HG03175 (cell line): Measurements from ENCODE around the gene NPDC1.

Experiments used
- ATAC-seq: cut with Tn5 transposase; IDR thresholded peaks from one replicate; pipeline ENCODE4 v1.9.1; 2021; ENCODE audit warnings: mild to moderate bottlenecking, moderate library complexity; ENCODE audit not compliant: unreplicated experiment

The NPDC1 gene

GRCh38 chr9:137057545-137057944 lies 11.6 kb upstream of the NPDC1 start:
- no peak for ATAC-seq

DNA sequence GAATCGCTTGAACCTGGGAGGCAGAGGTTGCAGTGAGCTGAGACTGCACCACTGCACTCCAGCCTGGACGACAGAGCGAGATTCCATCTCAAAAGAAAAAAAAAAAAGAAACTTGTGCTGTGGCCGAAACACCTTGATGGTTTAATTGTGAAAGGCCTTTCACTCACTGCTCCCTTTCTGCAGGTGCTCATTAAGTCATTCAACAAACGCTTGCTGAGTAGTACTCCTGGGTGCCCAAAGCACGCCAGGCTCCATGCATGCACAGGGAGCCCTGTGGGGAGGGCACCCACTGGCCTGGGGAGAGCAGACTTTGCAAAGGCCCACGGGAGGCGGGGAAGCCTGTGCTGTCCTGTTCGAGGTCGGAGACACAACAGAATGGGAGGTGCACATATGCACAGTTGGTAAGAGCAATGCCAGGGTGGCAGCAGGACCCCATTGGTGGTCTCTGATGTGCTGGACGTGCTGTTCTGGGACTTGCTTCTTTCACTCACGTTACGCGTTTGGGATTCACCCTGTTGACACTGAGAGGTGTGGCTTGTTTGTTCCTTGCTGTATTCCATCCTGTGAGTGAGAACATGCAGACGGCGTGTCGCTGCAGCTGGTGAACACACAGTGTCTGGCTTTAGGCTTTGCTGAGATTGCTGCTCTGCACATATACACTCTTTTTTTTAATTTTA lies 10.9 kb upstream of the NPDC1 start:
- no peak for ATAC-seq

GRCh38 chr9:137055385-137056364 lies 9.7 kb upstream of the NPDC1 start:
- ATAC-seq: no peak

DNA sequence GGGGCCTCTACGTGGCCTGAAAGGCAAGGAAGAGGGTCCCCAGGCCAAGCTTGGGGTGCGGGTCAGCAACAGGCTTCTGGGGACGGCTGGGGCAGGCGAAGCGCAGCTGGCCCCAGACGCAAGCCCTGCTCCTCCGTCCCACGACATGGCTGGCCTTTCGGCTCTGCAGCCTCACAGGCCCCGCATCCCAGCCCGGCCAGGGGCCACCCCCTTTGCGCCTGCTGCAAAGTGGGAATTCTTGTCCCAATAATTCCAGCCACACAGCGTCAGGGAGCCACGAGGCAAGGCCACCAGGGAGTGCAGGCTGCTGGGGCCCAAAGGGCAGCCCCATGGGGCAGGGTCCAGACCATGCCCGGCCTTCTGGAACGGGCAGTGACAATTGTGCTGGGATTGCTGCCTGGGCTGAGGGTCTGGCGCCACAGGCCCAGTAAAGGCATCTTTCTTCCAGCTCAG lies 9.0 kb upstream of the NPDC1 start:
- ATAC-seq: no peak

DNA sequence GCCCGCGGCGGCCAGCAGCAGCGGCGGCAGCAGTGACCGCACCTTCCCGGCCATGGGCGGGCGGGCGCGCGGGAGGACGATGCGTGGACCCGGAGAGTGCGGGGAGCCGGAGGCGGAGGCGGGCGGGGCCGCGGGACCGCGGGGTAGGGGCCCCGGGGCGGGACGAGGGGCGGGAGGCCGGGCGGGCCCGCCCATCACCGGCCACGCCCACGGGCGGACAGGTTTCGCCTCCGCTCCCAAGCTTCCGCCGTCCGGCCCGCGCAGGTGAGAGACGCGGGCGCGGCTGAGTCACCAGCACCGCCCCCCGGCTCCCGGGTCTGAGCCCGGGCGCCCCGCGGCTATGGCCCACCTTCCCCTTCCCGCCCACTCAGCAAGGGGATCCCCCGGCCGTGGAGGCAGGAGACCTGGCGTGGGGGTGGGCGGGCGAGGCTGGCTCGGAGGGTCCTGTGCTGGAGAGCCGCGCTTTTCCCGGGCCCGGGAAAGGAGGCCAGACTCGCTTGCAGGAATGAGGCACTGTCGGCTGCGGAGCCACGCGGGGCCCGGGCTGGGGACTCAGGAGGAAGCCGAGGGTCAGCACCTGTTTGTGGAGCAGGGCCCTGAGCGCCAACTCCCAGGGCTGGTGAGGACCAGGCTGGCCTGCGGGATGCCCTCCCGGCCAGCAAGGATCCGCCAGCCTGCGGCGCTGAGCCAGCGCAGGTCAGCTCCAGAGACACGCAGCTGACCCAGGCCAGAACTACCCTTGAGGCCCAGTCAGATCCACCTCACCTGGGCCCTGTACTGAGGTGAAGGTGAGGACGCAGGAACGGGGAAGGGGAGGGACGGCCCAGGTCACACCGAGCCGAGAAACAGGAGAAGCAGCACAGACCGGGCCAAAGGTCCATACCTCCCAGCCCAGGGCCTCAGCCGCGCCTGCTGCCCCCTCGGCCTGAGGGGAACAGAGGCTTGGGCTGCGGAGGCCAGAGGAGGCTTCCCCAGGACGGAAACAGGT lies 8.3 kb upstream of the NPDC1 start, which contains the start of gene ENTPD2:
TSS of gene ENTPD2 (minus strand) at position 118 of the 988 bp plus-strand sequence. CDS start at position 54, 64 bp downstream.
- no peak for ATAC-seq

DNA sequence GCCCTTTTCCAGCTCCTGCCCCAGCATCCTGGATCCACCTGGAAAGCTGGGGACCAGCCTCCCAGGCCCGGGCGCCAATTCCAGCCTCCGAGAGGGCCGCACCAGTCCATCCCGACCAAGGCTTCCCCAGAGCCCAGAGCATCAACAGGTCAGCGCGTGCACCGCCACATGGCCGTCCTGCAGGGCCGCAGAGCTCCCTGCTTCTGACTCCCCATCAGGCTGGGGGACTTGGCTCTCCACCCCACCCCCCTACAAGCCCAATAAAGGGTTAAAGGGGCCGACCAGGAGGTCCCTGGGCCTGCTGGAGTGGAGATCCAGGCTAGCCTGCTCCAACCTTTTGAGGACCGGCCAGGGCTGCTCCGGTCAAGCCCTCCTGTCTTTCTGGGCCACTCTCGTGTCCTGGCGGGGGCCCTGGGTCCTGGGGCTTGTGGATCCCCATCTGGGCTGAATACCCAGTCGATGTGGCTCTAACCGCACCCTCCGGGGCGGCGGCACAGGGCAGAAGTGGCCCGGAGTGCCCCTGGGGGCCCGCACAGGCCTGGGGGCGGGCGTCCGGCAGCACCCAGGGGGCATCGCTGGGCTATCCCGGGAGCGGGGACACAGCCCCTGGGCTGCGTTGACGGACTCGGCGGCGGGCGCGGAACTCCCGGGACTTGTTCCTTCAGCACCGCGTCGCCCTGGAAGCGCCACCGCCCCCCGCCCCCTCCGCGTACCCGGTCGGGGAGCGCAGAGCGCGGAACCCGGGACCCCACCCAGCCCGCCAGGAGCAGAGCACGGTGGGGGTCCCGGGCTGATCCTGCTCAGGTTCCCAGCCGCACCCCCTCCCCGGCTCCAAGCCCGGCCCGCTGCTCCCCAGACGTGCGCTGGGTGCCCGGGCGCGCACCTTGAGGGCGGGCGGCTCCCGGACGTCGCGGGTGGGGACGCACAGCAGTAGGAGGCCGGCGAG lies 7.3 kb upstream of the NPDC1 start:
- no peak for ATAC-seq

- ATAC-seq: no peak
Observed at GRCh38 chr9:137052293-137052692, 6.3 kb upstream of the NPDC1 start.

- ATAC-seq: no peak
Observed at GRCh38 chr9:137051145-137051724, 5.3 kb upstream of the NPDC1 start.

GRCh38 chr9:137050570-137050969 lies 4.6 kb upstream of the NPDC1 start:
- no peak for ATAC-seq

DNA sequence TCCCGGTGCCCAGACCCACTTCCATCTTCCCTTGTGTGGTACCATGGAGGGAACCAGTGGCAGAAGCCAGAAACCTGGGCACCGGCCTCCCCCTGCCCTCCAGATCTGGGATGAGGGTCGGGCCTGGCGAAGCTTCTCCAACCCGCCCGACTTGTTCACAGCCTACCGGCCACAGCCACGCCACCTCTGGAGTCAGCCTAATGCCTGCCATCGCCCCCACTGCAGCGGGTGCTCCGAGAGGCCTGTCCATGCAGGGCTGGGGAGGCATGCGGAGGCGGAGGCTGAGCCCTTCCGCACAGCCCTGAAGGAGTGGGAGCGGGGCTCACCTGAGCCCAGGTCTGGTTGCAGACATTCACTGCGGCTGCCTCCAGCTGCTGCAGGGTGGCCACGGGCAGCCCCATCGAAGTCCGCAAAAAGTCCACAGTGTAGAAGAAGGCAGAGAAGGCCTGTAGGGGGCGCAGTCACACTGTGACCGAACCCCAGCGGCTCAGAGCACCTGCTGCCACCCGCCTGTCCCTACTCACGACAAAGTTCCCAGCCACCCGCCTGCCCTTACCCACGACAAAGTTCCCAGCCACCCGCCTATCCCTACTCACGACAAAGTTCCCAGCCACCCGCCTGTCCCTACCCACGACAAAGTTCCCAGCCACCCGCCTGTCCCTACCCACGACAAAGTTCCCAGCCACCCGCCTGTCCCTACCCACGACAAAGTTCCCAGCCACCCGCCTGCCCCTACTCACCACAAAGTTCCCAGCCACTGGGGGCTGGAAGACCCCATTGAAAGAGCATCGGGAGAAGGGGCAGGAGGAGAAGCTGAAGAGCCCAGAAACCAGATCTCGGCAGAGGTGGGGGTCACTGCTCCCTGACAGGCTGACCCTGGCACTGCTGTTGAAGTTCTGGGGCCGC lies 3.8 kb upstream of the NPDC1 start:
- no peak for ATAC-seq

DNA sequence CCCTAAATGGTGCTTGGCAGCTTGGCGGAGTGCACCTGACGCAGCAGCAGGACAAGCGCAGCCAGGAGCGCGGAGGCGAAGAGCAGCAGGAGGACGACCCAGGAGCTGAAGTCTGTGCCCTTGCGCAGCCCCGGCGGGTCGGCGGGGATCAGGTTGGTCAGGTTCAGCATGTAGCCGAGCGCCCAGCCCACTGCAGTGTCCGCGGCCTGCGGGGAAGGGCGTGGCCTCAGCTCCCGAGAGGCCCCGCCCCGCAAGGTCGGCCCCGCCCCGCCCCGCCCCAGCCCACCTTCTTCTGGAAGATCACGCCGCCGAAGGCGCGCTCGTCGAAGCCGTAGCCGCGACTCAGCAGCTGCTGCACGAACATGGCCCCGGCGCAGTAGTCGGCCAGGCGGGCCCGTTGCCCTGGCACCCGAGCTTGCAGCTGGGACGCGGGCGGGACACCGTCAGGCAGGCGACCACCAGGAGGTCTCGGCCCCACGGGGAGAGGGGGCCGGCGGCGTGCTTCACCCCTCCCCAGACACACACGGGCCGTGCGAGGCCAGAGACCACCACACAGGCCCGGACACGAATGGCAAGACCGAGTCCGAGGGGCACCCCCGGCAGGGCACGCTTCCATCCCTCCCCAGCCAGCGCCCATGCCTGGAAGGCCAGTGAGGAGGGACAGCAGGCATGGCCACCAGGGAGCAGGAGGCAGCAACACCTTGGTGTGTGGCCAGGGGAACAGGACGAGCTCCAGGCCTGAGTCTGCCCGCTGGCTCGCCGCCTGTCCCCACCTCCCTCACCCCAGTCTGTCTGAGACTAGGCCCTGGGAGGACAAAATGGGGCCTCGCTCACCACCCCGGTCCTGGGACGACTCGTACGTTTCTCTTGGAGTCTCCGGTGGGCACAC lies 2.9 kb upstream of the NPDC1 start:
- ATAC-seq: no peak

DNA sequence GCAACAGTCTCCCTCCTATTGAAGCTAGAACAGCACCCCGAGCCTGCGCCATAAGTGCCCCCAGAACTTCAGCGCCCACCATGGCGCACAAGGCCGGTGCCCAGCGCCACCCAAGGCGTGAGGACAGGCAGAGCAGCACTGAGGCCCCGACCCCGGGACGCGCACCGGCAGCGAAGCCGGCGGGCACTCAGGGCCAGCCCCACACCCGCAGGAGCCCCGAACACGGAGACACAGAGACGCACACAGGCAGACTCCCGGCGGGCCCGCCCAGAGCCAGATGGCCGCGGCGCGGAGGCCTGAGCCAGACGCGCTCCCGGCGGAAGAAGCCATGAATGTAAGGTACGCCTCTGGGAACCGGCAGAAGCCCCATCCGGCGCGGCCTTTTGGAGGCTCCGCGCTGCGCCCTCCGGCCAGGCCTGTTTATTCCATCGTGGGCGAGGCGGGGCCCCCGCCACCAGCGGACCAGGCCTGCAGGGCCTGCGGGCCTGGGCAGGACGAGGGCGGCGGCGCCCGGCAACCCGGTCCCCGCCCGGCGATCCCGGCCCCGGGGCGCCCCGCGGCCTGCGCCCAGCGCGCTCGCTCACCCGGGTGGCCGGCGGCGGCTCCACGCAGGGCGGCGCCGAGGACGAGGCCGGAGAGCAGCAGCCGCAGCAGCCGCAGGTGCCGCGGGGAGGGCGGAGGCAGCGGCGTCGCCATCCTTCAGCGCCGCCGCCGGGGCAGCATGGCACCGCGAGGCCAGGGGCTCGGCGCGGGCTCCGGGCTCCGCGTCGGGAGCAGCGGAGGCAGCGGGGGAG lies 486 bp downstream of the NPDC1 start:
- ATAC-seq: no peak

DNA sequence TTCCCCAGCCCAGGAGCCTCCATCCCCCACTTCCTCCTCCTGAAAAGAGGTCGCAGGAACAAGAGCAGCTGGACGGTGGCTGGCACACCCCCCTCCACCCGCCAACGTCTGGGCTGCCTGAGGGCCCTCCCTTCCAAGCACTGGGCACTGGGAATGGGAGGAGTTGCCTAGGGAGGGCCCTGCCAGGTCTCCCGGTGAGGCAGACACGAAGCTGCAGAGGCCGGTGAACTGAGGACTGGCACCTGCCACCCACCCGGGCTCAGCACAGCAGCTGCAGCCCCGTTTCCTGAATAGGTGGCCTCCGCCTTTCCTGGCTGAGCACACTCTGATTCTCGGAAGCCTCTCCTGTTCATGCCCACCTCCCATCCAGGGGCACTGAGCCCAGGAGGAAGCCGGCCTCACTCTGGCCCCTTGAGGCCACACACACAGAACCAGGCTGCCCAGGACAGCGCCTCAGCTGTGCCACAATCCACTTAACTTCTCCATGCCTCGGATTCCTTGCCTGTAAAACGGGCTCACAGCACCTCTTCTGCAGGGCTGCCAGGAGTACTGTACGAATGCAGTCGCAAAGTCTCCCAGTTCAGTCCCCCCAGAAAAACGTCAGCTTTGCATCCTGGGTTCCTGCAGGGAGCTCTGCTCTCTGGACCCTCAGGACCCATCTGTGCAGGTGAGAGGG lies 1.3 kb downstream of the NPDC1 start:
- ATAC-seq: no peak

GRCh38 chr9:137044037-137044436 lies 1.9 kb downstream of the NPDC1 start:
- no peak for ATAC-seq

DNA sequence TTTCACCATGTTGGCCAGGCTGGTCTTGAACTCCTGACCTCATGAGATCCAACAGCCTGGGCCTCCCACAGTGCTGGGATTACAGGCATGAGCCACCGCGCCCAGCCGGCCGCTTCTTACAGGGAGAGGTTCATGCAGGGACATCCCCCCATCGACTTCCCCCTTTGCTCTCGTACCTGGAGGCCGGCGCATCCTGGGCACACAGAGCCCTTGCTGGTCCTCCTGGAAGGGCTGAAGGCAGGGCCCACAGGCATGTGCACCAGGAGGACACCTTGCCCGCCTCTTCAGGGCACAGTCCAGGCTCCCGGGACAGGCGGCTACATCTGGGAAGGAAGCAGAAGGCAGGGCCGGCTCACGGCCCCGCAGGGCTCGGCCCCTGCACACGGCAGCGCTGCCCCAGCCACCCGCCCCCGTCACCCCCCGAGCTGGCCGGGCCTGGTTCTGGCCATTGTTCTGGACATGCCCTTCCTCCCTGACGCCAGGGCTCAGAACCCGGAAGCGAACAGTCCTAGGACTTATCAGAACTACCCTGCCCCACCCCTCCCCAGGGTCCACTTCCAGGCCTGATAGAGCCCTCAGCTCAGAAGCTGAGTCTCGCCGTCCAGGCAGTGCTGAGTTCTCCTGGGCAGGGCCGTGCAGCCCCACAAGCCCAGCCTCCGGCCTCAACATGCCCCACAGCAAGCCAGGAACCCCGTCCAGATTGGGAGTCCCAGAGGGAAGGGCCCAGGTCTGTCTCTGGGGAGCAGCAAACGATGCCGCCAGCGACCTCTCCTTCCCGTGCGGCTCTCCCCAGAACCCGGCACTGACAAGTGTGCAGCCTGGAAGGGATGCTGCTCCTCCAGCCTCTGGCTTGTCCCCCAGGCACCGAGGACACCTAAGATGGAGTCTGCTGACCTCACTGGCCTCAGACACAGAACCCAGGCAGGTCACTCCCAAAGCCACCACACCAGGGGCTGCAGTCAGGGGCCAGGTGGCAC lies 2.9 kb downstream of the NPDC1 start:
- no peak for ATAC-seq
